ENCODE measurements around the gene PTCHD1.

Gene PTCHD1

GRCh38 chrX:23341452-23341851 is 6.8 kb downstream of the PTCHD1 start:
- Histone ChIP-seq H2BK15ac (ENCODE audit: low read length) (no peak overlapping the region), H4K91ac (ENCODE audit: low read depth, low read length, poor library complexity) (no peak overlapping the region), H3K27me3 (ENCODE audit: control insufficient read depth in 3 of 3, insufficient read depth in 3 of 3, low read depth in 1 of 3, low read length in 3 of 3) (peaks cover 0 to 27% (median 0%) of the 10 kb centered on the region in 3 experiments), H3K4ac (ENCODE audit: low read length) (no peak overlapping the region), H4K8ac (ENCODE audit: low read depth, low read length) (no peak overlapping the region), H3K18ac (ENCODE audit: low read length) (no peak overlapping the region), H3K9me3 (replicated peaks in 1 of 2; ENCODE audit: control insufficient read depth in 2 of 2, insufficient read depth in 1 of 2, low read depth in 1 of 2, low read length in 2 of 2) (no peaks in the 10 kb centered on the region), H3K4me3 (ENCODE audit: low read length in 2 of 2) (no peak overlapping the region), H3K9ac (ENCODE audit: low read depth, low read length, poor library complexity) (no peak overlapping the region), H2BK12ac (ENCODE audit: low read length) (no peak overlapping the region), H3K23ac (ENCODE audit: low read depth, low read length, poor library complexity) (no peak overlapping the region), H3K4me1 (ENCODE audit: control insufficient read depth in 2 of 2, insufficient read depth in 1 of 2, low read depth in 1 of 2, low read length in 2 of 2) (no peaks in the 10 kb centered on the region), H3K36me3 (replicated peaks in 1 of 2; ENCODE audit: control insufficient read depth in 2 of 2, insufficient read depth in 2 of 2, low read length in 2 of 2) (no peaks in the 10 kb centered on the region), H3K4me2 (ENCODE audit: insufficient read depth, low read length, poor library complexity, severe bottlenecking) (no peak overlapping the region), H2AFZ (ENCODE audit: low read length) (no peak overlapping the region), H3K27ac (replicated peaks; ENCODE audit: low read length) (no peak overlapping the region), H2BK120ac (ENCODE audit: low read depth, low read length) (no peak overlapping the region), H2AK5ac (ENCODE audit: low read depth, low read length) (no peak overlapping the region), H3K14ac (ENCODE audit: low read length) (no peak overlapping the region), H2BK5ac (ENCODE audit: low read length) (no peak overlapping the region), H3K79me1 (ENCODE audit: low read depth, low read length) (no peaks in the 10 kb centered on the region)
- WGBS, 2 donors (ENCODE audit: extremely low coverage in 2 of 2, insufficient read length in 2 of 2, insufficient replicate concordance in 1 of 2): no CpG with 5 or more reads among the region's 6 CpGs
- DNase-seq (ENCODE audit: low spot score): no peak

GRCh38 chrX:23344238-23344903 is 9.7 kb downstream of the PTCHD1 start:
- no peak overlapping the region for H3K14ac ChIP-seq (ENCODE audit: low read length)
- peaks cover 0 to 16% (median 0%) of the 10 kb centered on the region in 3 experiments for H3K27me3 ChIP-seq (ENCODE audit: control insufficient read depth in 3 of 3, insufficient read depth in 3 of 3, low read depth in 1 of 3, low read length in 3 of 3)
- H4K91ac ChIP-seq (ENCODE audit: low read depth, low read length, poor library complexity): no peak overlapping the region
- no peaks in the 10 kb centered on the region for H3K36me3 ChIP-seq (replicated peaks in 1 of 2; ENCODE audit: control insufficient read depth in 2 of 2, insufficient read depth in 2 of 2, low read length in 2 of 2)
- H3K4me3 ChIP-seq (ENCODE audit: low read length in 2 of 2): no peak overlapping the region
- no peaks in the 10 kb centered on the region for H3K9me3 ChIP-seq (replicated peaks in 1 of 2; ENCODE audit: control insufficient read depth in 2 of 2, insufficient read depth in 1 of 2, low read depth in 1 of 2, low read length in 2 of 2)
- no peak overlapping the region for H3K4ac ChIP-seq (ENCODE audit: low read length)
- H2BK15ac ChIP-seq (ENCODE audit: low read length): no peak overlapping the region
- no CpG with 5 or more reads among the region's 5 CpGs for WGBS, 2 donors (ENCODE audit: extremely low coverage in 2 of 2, insufficient read length in 2 of 2, insufficient replicate concordance in 1 of 2)
- no peak overlapping the region for H2AFZ ChIP-seq (ENCODE audit: low read length)
- H3K4me2 ChIP-seq (ENCODE audit: insufficient read depth, low read length, poor library complexity, severe bottlenecking): no peak overlapping the region
- no peak overlapping the region for H2BK120ac ChIP-seq (ENCODE audit: low read depth, low read length)
- H3K79me1 ChIP-seq (ENCODE audit: low read depth, low read length): no peaks in the 10 kb centered on the region
- H3K9ac ChIP-seq (ENCODE audit: low read depth, low read length, poor library complexity): no peak overlapping the region
- H2BK5ac ChIP-seq (ENCODE audit: low read length): no peak overlapping the region
- no peak for DNase-seq (ENCODE audit: low spot score)
- H3K27ac ChIP-seq (replicated peaks; ENCODE audit: low read length): no peak overlapping the region
- H3K23ac ChIP-seq (ENCODE audit: low read depth, low read length, poor library complexity): no peak overlapping the region
- no peaks in the 10 kb centered on the region for H3K4me1 ChIP-seq (ENCODE audit: control insufficient read depth in 2 of 2, insufficient read depth in 1 of 2, low read depth in 1 of 2, low read length in 2 of 2)
- no peak overlapping the region for H2AK5ac ChIP-seq (ENCODE audit: low read depth, low read length)
- no peak overlapping the region for H3K18ac ChIP-seq (ENCODE audit: low read length)
- no peak overlapping the region for H4K8ac ChIP-seq (ENCODE audit: low read depth, low read length)
- no peak overlapping the region for H2BK12ac ChIP-seq (ENCODE audit: low read length)

GRCh38 chrX:23344904-23345271 is 10.2 kb downstream of the PTCHD1 start:
- H2BK15ac ChIP-seq (ENCODE audit: low read length): no peak overlapping the region
- H3K79me1 ChIP-seq (ENCODE audit: low read depth, low read length): no peaks in the 10 kb centered on the region
- H3K4me1 ChIP-seq (ENCODE audit: control insufficient read depth in 2 of 2, insufficient read depth in 1 of 2, low read depth in 1 of 2, low read length in 2 of 2): no peaks in the 10 kb centered on the region
- no peak overlapping the region for H3K4ac ChIP-seq (ENCODE audit: low read length)
- no peak overlapping the region for H2BK120ac ChIP-seq (ENCODE audit: low read depth, low read length)
- H2BK12ac ChIP-seq (ENCODE audit: low read length): no peak overlapping the region
- H2BK5ac ChIP-seq (ENCODE audit: low read length): no peak overlapping the region
- no peak overlapping the region for H3K27ac ChIP-seq (replicated peaks; ENCODE audit: low read length)
- no peak overlapping the region for H4K91ac ChIP-seq (ENCODE audit: low read depth, low read length, poor library complexity)
- DNase-seq (ENCODE audit: low spot score): no peak
- H3K36me3 ChIP-seq (replicated peaks in 1 of 2; ENCODE audit: control insufficient read depth in 2 of 2, insufficient read depth in 2 of 2, low read length in 2 of 2): no peaks in the 10 kb centered on the region
- no peak overlapping the region for H3K4me3 ChIP-seq (ENCODE audit: low read length in 2 of 2)
- no peak overlapping the region for H3K9ac ChIP-seq (ENCODE audit: low read depth, low read length, poor library complexity)
- no peak overlapping the region for H3K18ac ChIP-seq (ENCODE audit: low read length)
- no peak overlapping the region for H2AFZ ChIP-seq (ENCODE audit: low read length)
- H4K8ac ChIP-seq (ENCODE audit: low read depth, low read length): no peak overlapping the region
- H3K23ac ChIP-seq (ENCODE audit: low read depth, low read length, poor library complexity): no peak overlapping the region
- H3K9me3 ChIP-seq (replicated peaks in 1 of 2; ENCODE audit: control insufficient read depth in 2 of 2, insufficient read depth in 1 of 2, low read depth in 1 of 2, low read length in 2 of 2): no peaks in the 10 kb centered on the region
- H3K27me3 ChIP-seq (ENCODE audit: control insufficient read depth in 3 of 3, insufficient read depth in 3 of 3, low read depth in 1 of 3, low read length in 3 of 3): peaks cover 0 to 16% (median 0%) of the 10 kb centered on the region in 3 experiments
- H2AK5ac ChIP-seq (ENCODE audit: low read depth, low read length): no peak overlapping the region
- H3K4me2 ChIP-seq (ENCODE audit: insufficient read depth, low read length, poor library complexity, severe bottlenecking): no peak overlapping the region
- WGBS, 2 donors (ENCODE audit: extremely low coverage in 2 of 2, insufficient read length in 2 of 2, insufficient replicate concordance in 1 of 2): no CpG with 5 or more reads among the region's 2 CpGs
- H3K14ac ChIP-seq (ENCODE audit: low read length): no peak overlapping the region

GRCh38 chrX:23356189-23356588 is 21.5 kb downstream of the PTCHD1 start:
- Histone ChIP-seq H2AK5ac (ENCODE audit: low read depth, low read length) (no peak overlapping the region), H3K4me1 (ENCODE audit: control insufficient read depth in 2 of 2, insufficient read depth in 1 of 2, low read depth in 1 of 2, low read length in 2 of 2) (no peaks in the 10 kb centered on the region), H3K27me3 (ENCODE audit: control insufficient read depth in 3 of 3, insufficient read depth in 3 of 3, low read depth in 1 of 3, low read length in 3 of 3) (peaks cover 0 to 4% (median 0%) of the 10 kb centered on the region in 3 experiments), H3K4me2 (ENCODE audit: insufficient read depth, low read length, poor library complexity, severe bottlenecking) (no peak overlapping the region), H3K9ac (ENCODE audit: low read depth, low read length, poor library complexity) (no peak overlapping the region), H2BK5ac (ENCODE audit: low read length) (no peak overlapping the region), H3K18ac (ENCODE audit: low read length) (no peak overlapping the region), H3K27ac (replicated peaks; ENCODE audit: low read length) (no peak overlapping the region), H3K14ac (ENCODE audit: low read length) (no peak overlapping the region), H2BK15ac (ENCODE audit: low read length) (no peak overlapping the region), H2AFZ (ENCODE audit: low read length) (no peak overlapping the region), H3K9me3 (replicated peaks in 1 of 2; ENCODE audit: control insufficient read depth in 2 of 2, insufficient read depth in 1 of 2, low read depth in 1 of 2, low read length in 2 of 2) (no peaks in the 10 kb centered on the region), H3K4ac (ENCODE audit: low read length) (no peak overlapping the region), H4K91ac (ENCODE audit: low read depth, low read length, poor library complexity) (no peak overlapping the region), H3K23ac (ENCODE audit: low read depth, low read length, poor library complexity) (no peak overlapping the region), H2BK120ac (ENCODE audit: low read depth, low read length) (no peak overlapping the region), H3K79me1 (ENCODE audit: low read depth, low read length) (no peaks in the 10 kb centered on the region), H3K4me3 (ENCODE audit: low read length in 2 of 2) (no peak overlapping the region), H3K36me3 (replicated peaks in 1 of 2; ENCODE audit: control insufficient read depth in 2 of 2, insufficient read depth in 2 of 2, low read length in 2 of 2) (no peaks in the 10 kb centered on the region), H2BK12ac (ENCODE audit: low read length) (no peak overlapping the region), H4K8ac (ENCODE audit: low read depth, low read length) (no peak overlapping the region)
- no CpG with 5 or more reads among the region's 6 CpGs for WGBS, 2 donors (ENCODE audit: extremely low coverage in 2 of 2, insufficient read length in 2 of 2, insufficient replicate concordance in 1 of 2)
- DNase-seq (ENCODE audit: low spot score): no peak

All from neuronal stem cell (in vitro differentiated cells).